ENCODE results near the gene MEIKIN. TPM values are rescaled to one million over a fixed set of nuclear protein-coding genes. Genes with fewer than 3 reads are reported as not detected.
"Not testable (repeated sequence)": the region's sequence is repeated elsewhere in the genome, so short reads cannot be mapped to it uniquely, and the experiment has no call there.

MEIKIN gene
- total RNA-seq, 1 donor from 2014 or later: 1.7 TPM

GRCh38 chr5:131796793-131797693 is 148.4 kb downstream of the MEIKIN start, which contains the start of gene FNIP1:
TSS of gene FNIP1 (minus strand) at chr5:131797017. CDS start at chr5:131796921, 96 bp downstream.
- peak; percentile 99 for DNase-seq

DNA sequence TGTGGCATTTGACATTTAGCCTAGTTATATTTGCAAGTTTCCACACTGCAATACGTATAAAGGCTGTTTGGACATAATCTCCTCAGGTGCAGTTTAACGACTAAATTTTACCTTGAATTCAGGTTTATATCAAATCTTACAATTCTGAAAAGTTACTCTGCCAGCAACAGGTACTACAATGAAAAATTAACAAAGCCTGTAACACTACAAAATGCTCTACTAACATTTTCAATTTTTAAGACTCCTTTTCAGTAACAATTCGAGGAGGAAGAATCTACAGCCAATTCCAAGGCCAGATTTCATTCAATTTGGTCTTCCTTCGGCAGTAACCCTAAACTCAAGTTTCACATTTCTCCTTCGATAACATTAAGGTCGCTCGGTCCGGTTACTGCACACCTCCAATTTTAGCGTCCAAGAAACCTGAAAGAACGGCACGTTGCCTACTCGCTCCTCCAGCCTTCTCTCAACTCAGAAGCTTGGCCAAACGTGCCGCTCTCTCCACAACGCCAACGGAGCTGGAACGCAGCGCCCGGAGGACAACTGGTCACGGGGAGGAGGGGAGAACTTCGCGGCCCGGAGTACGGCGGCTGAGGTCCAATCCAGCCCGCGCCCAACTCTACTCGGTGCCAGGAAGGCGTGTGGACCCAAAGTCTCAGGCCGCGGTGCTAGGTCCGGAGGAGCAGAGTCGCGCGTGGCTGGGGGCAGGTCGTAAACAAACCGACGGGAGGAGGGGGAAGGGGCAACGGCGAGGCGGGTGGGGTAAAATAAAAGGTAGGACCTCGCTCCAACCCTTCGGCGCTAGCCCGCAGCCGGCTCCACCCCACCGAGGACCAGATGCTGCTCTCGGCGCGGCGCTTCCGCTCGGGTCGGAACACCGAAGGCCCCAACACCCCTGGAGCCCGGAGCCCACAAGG is 149.3 kb downstream of the MEIKIN start:
- peak; percentile 59 for DNase-seq

GRCh38 chr5:131795228-131795627 is 150.2 kb downstream of the MEIKIN start:
- DNase-seq: no peak

GRCh38 chr5:131794586-131794985 is 150.9 kb downstream of the MEIKIN start:
- no peak for DNase-seq

GRCh38 chr5:131792896-131793295 is 152.6 kb downstream of the MEIKIN start:
- DNase-seq: no peak

GRCh38 chr5:131791866-131792265 is 153.6 kb downstream of the MEIKIN start:
- no peak for DNase-seq

DNA sequence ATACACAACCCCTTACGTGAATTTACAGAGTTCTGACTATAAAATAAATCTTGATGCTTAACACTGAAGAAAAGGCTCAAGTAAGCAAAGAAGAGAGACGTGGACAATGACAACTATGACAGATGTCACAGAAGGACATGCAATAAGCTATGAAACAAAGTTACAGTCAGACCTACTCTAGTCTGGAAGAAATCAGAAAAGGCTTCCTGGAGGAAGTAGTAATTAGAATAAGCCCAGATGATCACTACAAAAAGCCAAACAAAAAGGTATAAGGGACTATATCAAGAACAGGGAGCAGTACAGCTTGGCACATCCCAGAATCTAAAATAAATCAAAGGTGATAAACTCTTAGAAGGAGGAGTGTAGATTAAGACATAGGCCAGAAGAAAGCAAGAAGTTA is 154.9 kb downstream of the MEIKIN start:
- DNase-seq: no peak

DNA sequence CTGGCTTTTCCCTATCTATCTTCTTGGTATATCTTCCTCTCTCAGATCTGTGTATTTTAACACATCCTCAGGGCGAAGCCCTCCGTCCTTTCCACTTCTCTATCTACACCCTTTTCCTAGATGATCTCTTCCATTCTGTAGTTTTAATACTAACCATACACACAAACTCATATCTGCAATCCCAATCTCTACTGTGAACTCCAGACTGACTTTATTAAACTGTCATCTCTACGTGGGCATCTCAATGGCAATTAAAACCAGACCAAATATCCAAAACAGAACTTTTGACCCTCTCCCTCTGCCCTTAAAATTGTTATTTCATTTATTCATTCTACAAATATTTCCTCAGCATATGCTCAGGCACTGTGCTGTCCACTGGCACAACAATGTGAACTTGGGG is 155.7 kb downstream of the MEIKIN start:
- DNase-seq: no peak

DNA sequence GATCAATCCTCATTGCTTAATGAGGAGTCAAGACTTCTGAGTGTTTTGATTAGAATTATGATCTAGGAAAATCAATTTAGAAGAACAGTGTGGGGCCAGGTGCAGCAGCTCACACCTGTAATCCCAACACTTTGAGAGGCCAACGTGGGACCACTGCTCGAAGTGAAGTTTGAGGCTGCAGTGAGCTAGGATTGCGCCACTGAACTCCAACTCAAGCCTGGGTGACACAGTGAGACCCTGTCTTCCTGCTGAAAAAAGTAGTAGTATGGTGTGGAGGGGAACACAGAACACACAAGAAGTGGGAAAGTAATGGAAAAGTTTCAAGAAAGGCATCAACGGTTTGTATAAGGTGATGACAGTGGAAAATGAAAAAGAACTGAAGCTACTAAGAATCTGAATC is 157.7 kb downstream of the MEIKIN start:
- DNase-seq: no peak

DNA sequence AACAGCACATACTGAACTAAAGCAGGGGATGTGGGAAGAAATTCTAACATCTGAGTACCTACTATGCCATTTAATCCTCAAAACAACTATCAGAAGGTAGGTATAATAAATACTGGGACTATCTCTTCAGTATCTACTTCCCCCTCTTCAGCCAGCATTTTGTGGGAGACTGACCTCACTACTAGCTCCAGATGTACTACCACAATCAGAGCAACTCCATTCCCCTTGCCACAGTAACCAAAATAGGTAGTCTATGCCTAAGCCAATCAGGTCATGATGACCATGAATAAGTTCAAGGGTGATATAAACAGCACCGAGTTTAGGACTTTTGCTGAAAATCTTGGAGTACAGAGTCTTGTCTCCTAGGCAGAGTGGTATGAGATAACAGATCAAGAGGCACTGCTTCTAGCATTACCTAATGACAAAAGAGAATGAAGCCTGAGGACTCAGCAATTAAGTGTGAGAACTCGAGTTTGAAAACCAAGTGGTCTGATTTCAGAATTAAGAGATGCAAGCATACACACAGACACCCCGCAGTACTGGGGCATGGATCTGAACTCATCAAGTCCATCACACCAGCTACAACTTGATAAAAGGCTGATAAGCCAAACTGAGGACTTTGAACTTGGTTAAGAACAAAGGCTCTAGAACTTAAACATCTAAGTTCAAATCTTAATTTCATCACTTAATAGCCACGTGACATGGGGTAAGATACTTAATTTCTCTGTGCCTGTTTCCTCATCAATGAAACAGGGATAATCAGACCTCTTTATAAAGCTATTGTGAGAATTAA is 158.4 kb downstream of the MEIKIN start:
- DNase-seq: no peak

DNA sequence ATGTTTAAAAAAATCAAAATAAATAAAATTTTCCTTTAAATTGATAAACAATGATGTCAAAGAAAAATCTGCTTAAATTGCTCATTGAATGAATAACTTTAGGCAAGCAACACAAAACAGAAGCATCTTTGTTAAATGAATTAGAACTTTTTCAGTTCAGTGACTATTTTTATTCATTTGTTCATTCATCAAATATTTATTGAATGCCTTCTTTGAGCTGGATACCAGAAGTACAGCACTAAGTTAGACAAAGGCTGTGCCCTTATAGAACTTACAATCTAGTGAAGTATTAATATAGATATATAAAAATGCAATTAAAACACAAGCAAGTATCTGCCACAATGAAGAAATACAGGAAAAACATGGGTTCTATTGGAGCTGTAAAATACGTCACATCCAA is 159.4 kb downstream of the MEIKIN start:
- DNase-seq: no peak

DNA sequence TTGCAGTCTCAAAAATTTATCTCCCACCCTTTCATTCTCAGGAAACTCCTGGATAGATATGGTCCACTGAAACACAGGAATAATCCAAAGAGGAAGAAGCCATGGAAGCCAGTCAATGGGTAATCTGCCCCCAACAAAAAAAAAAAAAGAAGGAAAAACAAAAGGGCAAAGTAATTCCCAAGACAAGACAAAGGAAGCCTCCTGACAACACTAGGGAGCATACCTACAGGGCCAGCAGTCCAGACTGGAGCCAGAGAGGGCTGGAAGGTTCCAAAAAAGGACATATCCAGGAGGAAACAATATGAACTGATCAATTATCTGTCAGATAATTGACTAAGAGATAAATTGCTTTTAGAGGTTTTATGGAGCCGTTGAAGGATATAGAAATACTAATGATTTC is 161.6 kb downstream of the MEIKIN start:
- DNase-seq: no peak

- no peak for DNase-seq
These were observed 162.1 kb downstream of the MEIKIN start for GRCh38 chr5:131783357-131783756.

GRCh38 chr5:131782717-131783116 is 162.7 kb downstream of the MEIKIN start:
- DNase-seq: no peak

DNA sequence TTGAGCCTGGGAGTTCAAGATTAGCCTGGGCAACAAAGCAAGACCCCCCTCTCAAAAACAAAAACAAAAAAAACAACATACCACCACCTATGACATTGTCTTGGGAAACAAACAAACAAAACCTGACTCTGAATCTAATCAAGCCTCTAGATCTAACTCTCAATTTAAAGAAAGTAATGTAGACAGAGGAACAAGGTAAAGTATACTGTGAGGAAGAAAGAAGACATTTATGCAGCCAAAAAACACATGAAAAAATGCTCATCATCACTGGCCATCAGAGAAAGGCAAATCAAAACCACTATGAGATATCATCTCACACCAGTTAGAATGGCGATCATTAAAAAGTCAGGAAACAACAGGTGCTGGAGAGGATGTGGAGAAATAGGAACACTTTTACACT is 167.3 kb downstream of the MEIKIN start:
- DNase-seq: not testable (repeated sequence)

- no peak for DNase-seq
These were observed 169.0 kb downstream of the MEIKIN start for GRCh38 chr5:131776450-131776849.

- no peak for DNase-seq
These were observed 170.7 kb downstream of the MEIKIN start for GRCh38 chr5:131774652-131775367.

DNA sequence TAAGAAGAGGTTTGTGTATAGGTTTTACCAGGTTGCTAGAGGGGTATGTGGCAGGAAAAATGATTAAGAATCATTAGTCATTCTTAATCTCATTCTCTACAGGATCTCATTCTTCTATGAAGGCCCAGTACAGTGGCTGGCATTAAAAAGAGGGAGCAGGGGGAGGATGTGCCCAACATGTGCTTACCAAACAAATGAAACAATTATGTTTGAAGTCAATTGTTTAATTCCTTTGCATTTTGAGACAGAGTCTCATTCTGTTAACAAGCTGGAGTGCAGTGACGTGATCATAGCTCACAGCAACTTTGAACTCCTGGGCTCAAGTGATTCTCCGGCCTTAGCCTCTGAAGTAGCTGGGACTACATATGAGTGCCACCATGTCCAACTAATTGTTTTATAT is 171.7 kb downstream of the MEIKIN start:
- peak; percentile 15 for DNase-seq

- no peak for DNase-seq
These were observed 173.8 kb downstream of the MEIKIN start for GRCh38 chr5:131771692-131772091.

GRCh38 chr5:131769961-131770360 is 175.5 kb downstream of the MEIKIN start:
- DNase-seq: no peak

DNA sequence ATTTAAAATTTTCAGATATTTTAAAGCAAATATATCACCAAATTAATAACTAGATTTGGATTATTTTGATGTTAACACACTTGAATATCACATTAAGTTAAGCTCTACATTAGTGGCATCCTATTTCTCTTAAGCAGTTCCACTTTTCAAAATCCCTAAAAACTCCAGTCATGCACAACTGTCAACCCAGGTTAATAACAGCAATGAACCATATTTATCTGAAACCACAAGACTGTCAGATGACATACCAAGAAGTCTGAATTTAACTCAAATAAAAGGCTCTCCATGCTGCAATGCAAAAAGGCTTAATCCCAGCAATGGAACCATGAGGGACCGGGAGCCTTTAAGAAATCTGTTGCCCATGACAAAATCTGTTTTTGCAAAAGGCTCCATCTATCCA is 176.1 kb downstream of the MEIKIN start:
- DNase-seq: no peak

GRCh38 chr5:131767891-131768290 is 177.6 kb downstream of the MEIKIN start:
- no peak for DNase-seq

Data from occipital lobe (tissue), 2 donors.